Hematopoietic multipotent progenitor cell treated with erythropoietin and hydrocortisone succinate and interleukin-3 and kit ligand, for 6 days (in vitro differentiated cells): Measurements from ENCODE around the gene FOXN4.

Experiments
- DNase-seq: peaks from one replicate; pipeline ENCODE4 v3.0.0-alpha.2; 2015

FOXN4 gene

DNA sequence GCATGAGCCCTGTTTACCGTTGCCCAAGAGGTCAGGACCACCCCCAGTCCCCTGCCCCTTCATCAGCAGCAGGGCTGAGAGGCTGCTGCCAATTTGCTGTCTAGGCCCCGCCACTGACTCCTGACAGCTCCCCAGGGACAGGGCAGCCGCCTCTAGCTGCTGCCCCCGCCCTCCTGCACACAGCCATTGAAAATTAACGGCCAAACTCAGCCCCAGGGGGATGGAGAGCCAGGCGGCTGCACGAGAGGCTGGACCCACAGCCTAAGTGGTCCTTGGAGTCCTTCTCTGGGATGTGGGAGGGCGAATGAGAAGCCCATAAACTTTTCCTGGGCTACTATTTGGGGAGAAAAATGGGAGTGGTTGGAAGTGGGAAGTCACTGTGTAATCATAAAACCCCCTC lies 4.6 kb downstream of the FOXN4 start:
- no peak for DNase-seq

DNA sequence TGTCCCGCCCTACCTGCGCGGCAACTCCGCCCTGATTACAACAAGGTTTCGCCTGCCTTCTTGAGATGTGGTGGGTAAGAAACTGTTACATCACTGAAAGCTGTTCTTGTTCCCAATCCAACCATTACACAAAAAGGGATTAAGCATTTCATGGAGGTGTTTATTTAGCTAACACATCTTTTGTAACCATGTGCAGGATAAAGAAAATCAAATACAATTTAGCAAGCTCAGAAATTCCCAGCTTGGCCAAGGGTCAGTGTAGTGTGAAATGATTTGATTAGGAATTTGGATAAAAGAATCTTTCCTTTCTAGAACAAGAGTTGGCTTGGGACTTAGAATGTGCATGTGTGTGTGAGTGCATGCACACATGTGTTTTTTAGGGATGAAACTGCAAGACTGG lies 6.3 kb downstream of the FOXN4 start:
- no peak for DNase-seq

DNA sequence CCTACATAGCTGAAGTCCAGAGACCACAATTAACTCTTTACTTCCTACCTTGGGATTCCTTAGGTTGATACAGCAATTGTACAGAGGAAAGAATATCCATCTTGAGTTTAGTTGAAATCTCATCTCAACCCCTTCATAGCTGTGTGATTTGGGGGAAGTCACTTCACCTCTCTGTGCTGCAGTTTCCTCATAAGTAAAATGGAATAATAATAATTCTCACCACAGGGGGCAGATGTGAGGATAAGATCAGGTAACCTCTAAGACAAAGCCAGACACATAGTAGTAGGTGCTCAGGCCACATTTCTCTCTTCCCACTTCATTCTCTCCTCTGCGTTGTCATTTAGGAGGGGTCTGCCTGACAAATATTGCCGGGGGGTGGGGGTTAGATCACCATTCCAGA lies 6.7 kb downstream of the FOXN4 start:
- DNase-seq: peak; percentile 44

DNA sequence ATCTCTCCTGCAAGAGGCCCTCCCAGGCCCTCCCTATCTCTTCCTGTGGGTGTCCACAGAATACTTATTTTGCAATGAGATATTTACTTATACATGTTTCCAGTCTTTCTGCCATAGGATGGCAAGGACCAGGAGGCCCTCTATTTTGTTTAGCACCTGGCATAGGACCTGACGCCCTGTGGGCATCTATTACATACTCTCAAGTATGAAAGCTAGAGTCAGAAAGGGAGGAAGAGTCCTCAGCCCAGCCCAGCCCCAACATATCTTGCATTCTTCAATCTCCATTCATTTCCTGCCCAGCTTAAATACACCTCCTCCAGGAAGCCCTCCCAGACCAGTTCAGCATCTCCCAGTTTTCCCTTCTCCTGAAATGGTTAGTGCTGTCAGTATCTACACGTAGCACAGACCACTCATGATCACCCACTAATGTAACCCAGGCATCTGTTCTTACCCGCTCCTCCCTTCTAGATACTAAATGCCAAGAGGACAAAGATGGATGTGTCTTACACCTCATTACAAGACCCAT lies 7.4 kb downstream of the FOXN4 start:
- DNase-seq: no peak

DNA sequence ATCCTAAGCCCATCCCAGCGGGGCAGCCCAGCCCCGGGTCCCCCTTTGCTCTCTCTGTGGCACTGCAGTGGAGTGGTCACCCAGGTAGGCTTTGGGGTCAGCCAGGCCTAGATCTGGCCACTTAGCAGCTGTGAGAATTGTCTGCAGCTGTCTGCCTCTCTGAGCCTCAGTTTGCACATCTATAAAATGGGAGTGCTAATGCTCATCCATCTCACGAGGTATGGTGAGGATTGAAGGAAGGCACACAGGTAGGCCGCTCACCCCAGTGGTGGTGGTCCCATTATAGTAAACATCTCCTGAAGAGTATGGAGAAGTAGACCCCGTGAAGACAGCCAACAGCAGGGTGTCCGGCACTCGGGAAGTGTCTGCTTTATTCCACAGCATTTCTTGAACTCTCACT lies 9.2 kb downstream of the FOXN4 start:
- no peak for DNase-seq

DNA sequence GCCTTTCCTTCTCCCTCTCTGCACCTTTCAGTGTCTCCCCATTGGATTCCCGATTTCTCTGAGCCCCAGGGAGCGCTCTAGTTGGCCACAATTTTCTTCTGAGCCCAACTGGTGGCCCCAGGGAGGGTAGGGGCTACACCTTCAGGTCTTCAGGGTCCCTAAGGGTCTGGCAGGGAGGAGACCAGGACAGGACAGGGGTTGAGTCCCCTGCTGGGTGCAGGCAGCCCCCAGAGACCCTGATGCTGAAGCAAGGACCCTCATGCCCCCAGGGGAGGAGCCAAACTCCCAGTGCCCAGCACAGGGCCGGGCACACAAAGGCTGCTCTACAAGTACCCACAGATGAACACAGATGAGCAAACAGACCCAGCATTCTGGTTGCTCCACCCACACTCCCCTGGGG lies 12.7 kb downstream of the FOXN4 start:
- no peak for DNase-seq

DNA sequence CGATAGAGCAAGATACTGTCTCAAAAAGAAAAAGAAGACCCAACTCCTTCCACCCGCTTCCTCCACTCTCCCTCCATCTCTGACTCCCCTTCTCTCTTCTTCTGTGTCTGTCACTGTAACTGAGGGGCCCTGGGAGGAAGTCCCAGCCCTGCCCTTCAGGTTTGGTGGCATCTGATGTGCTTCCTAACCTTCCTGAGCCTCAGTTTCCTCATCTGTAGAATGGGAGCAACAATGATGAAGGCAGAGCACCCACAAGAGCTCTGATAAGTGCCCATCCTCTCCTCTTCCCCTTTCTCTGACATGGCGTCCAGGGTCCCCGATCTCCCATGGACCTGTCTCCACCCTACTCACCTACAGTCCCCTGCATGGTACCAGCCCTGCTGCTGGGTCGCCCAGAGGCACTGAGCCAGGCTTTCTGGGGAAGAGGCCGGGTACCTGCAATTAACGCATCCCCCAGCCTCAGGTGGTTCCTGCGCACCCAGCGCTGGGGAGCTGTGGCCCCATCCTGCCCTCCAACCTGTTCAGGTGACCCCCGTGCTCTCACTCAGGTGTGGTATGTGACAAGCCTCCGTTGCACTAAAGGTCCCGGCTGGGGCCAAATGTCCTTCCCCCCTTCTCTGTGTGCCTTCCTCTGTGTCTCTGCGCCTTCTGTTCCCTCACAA lies 13.2 kb downstream of the FOXN4 start:
- no peak for DNase-seq

DNA sequence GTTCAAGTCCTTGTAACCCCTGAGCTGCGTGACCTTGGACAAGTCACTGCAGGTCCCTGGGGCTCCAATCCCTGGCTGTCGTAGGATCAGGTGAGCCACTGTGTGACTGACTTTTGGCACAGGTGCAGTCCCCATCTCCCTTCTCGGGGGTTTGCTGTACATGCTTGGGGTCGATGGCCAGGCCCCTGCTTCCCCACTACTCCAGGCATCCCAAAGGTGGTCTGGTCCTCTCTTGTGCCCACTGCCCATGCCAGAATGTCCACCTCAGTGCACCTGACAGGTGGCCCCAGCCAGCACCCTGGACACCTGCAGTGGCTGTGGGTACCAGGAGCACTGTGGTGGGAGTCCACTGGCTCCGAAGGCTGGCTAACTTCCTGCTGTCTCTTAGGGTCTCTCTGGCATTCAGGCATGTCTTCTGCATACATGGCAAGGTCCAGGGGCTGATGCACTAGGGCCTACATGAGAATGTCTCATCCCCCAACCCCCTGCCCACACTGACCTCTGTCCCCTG lies 14.7 kb downstream of the FOXN4 start:
- no peak for DNase-seq

DNA sequence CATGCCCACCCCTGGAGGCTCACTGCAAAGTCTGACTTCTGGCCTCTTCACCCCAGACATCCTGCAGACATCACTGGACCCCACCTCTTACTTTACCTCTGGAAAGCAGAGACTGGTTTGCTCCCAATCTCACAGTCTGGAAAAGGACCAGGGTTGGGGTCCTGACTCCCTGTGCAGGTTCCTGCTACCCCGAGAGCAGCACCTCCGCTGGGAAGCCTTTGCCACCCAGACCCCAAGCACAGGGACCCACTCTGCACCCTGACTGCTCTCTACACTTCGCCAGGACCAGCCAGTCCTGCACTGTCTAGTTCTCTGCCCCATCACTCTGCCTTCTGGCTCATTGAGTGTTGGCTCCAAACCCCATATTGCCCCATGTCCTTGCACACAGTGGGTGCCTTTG lies 16.0 kb downstream of the FOXN4 start:
- DNase-seq: no peak

DNA sequence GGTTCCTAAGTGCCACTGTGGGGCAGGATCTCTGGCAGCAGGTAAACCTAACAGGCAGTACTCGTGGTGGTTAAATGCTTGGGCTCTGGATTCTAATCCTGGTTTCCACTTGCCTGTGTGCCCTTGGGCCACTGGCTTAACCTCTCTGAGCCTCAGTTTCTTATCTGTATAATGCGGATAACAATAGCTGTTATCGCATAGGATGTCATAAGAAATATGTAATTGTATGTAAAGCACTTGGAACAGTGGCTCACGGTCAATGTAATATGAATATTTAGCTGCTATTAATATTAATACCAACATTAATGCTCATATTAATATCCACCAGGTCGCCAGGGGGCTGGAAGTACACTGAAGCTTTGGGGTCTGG lies 16.8 kb downstream of the FOXN4 start:
- no peak for DNase-seq

DNA sequence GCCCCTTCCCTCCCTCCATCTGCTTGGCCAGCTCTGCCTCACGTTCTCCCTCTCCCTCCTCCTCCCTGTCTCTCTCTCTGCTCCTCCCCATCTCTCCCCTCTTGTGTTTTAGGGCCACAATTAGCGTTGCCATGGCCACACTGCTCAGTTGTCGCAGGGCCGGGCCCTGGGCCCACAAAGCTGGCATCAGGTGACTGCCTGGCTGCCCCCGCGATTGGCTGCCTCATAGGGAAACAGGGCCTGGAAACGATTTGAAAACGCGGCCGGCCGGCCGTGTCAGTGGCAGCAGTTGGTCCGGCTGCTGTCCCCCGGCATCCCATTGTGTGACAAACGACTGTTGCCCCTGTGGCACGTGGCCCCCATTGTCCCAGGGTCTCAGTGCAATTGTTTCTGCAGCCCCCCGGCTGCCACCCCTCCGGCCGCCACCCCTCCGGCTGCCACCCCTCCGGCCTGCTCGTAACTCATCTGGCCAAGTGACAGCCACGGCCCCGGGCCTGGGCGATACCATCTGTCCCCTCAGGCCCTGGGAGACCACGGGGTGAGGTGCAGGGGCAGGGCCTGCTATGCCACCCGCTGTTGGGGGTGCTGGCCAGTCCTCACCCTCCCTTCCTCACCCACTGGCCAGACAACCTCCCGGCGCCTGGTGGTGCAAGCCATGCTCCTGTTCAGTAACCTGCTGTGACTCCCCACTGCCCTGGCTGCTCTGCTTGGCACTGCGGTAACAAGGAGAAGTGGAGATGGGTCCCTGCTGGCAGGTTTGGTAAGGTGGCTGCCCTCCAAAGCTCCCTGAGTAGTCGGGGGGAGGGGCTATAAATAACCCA lies 17.4 kb downstream of the FOXN4 start:
- DNase-seq: peak; percentile 17

DNA sequence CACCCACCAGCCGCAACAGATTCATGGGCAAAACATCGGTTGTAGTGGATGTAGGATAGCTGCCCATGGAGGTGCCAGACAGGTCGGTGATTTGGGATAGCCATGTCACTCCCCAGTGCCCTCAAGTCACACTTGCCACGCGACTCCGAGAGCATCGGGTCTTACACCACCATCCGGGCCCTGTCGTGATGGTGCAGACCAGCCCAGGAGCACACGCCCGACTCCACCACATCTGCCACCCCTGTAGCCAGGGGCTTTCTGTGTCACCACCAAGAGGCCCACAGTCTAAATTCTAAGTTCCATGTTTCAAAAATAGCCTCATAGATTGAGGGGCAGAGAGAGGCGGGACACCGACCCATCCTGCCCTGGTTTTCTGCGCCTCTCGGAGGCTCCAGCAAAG lies 18.0 kb downstream of the FOXN4 start:
- DNase-seq: no peak

DNA sequence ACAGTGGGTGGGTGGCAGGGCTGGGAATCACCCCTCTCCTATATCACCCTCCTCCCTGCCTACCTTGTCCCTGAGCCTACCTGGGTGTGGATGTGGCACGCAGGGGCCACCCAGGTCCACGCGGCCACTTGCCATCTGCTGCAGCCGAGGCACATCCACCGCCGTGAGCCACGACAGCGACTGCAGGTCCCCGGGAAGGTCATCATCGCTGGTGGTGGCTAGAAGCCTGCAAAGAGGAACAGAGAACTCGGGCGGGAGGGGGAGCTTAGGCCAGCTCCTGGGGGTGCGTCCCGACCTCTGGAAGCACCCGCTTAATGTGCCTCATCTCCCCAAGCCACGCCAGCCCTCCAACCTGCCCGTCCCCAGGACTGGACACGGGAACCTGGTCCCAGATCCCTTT lies 19.0 kb downstream of the FOXN4 start:
- no peak for DNase-seq

DNA sequence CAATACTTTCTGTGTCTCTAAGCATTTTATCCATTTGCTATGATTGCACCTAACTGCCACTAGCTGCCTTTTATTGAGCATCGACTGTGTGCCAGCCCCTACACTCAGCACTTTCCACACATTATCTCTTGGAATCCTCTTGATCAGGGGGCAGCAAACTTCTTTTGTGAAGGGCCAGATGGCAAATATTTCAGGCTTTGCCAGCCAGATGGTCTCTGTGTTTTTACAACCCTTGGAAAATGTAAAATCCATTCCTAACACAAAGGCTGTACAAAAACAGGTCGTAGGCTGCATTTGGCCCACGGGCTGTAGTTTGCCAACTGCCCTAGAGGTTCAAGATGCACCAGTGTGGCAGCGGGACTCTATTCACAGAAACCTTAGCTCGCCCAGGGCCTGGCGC lies 19.5 kb downstream of the FOXN4 start:
- DNase-seq: no peak

DNA sequence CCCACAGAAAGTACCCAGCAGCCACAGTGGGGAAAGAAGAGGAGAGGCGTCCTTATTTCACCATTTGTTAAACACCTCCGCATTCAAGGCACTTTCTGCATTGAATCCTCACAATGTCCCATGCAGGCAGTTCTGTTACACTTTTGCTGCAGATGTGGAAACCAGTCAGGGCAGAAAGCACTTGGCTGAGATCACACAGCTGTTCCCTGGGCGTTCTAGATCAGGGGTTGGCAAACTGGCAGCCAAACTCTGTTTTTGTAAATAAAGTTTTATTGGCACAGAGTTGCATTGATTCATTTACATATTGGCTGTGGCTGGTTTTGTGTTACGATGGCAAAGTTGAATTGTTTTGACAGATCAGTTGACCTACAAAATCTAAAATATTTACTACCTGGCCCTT lies 20.1 kb downstream of the FOXN4 start:
- DNase-seq: no peak

DNA sequence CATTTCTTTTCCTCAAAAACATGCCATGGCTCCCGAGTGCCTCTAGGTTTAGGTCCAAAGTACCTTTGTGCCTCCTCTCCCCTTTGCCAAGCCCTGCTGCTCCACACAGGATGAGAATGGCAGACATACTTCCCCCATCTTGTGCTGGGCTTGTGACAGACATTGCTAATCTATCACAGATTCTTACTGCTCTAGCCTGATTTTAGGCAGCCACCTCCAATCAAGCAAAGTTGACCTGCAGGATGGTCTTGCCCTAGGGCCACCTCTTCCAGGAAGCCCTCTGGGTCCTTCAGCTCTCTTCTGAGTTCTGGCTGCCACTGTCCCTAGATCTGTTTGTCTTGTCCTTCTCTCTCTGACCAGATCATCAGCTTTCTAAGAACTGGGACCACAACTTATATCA lies 20.5 kb downstream of the FOXN4 start:
- DNase-seq: peak; percentile 14

DNA sequence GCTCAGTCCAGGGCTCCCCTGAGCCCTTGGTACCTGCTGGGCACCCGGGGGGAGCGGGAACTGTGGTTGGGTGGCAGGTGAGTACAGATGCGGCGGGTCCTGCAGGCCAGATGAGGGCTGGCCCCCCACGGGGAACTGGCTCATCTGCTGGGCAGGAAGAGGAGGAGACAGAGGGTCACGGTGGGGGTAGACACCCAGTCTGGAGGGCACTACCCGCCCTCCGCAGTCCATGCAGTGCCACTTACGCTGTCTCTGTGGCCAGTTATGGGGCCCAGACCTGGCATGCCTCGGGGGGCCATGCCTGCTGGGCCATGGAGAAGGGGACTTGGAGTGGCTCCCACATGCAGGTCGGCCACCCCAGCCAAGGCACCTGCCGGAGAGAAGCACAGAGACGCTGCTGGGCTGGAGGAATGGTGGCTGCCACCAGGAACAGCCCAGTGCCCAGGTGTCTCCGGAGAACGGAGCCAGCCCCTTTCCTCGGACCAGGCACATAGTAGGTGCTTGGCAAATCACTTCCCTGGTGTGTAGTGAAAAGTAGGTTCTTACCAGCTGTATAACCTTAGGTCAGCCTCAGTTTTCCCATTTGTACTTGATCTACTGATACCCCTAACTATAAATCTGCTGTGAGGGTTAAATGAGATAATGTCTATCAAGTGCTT lies 21.1 kb downstream of the FOXN4 start:
- DNase-seq: no peak

DNA sequence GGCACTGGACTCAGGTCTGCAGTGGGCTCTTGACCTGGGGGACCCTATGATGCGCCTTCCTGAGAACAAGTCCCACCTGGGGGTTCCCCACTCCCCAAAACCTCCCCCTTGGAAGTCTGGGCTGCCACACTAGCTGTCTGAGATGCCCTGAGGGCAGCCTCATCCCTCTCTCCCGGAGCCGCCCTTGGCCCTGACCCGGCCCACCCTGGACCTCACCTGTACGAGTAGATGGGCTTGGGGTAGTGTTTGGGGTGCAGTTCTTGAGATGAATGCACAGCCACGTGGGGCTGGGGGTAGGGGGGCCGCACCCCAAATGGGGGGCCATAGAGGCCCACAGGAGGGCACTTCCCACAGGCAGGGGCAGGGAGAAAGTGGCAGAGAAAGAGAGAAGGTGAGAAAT lies 21.9 kb downstream of the FOXN4 start:
- no peak for DNase-seq

DNA sequence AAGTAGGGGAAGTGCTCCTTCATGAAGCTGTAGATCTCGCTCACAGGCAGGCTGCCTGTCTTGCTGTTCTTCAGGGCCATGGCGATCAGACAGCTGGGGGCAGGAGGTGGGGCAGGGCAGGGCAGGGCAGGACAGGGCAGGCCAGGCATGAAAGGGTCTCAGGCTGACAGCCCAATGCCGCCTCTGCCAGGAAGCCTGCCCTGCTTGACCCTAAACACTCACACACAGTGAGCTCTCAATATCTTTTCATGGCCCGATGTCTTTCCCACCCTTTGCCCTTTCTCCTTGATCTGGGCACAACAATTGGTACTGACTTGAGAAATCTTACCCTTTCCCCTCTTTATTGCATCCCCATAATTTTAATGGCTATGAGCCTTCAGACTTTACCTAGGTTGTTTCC lies 22.4 kb downstream of the FOXN4 start:
- DNase-seq: no peak

DNA sequence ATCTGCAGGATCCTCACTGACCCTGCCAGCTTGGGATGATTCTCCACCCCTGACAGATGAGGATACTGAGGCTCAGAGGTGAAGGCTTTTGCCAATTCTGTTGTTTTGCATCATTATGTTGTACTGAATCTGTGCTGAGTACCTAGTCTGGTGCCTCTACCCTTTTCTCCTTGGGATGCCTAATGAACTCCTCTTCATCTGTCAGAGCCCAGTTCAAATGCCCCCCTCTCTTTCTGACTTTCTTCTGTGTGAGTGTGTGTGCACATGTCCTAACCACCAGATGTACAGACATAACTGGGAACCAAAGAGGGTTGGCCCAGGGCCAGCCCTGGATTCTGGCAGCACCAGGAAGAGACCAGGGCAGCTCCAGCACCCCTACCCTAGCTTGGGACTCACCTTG lies 22.8 kb downstream of the FOXN4 start:
- no peak for DNase-seq

DNA sequence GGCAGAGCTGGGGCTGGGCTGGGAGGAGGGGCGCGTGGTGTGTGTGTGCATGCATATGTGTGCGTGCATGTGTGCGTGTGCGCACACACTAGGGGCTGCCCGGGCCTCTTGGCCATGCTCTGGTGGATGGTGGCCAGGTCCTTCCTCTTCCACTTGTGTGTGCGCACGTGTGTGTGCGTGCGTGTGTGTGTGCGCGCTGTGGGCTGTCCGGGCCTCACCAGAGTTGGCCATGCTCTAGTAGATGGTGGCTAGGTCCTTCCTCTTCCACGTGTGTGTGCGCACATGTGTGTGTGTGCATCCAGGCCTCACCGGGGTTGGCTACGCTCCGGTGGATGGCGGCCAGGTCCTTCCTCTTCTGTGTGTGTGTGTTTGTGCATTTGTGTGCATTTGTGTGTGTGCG lies 24.7 kb downstream of the FOXN4 start:
- DNase-seq: no peak

DNA sequence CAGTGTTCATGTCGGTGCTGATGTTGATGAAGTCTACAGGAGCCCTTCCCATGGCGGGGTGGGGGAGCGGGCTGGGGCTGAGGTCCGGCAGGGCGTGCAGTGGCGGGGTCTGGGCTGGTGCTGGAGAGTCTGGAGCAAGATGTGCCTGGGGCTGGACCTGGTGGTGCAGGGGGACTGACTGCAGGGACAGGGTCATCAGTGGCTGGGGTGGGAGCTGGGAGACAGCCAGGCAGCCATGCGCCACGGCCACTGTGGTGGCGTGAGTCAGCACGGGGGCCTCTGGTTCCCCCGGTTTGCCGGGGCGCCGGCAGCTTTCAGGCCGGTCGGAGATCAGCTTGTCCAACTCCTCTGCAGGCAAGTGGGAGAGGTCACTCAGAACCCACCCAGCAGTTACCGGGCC lies 27.6 kb downstream of the FOXN4 start:
- DNase-seq: no peak

DNA sequence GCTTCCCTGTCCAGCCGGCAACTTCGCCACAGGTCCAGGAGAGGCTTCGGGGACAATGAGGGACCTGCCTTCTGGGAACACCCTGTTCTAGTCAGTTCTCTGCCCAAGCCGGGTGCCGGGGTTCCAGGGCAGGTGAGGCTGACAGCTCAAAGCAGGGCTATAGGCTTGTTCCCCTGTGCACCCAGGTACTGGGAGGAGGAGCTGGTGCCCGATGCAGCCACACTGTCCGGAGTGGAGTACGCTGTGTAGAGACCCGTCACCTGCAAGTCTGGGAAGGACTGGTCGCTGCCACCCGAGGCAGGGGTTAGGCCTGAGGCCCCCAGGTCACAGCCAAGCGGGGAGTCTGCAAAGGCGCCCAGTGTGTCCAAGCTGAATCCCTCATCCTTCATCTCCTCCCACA lies 29.6 kb downstream of the FOXN4 start:
- DNase-seq: no peak

DNA sequence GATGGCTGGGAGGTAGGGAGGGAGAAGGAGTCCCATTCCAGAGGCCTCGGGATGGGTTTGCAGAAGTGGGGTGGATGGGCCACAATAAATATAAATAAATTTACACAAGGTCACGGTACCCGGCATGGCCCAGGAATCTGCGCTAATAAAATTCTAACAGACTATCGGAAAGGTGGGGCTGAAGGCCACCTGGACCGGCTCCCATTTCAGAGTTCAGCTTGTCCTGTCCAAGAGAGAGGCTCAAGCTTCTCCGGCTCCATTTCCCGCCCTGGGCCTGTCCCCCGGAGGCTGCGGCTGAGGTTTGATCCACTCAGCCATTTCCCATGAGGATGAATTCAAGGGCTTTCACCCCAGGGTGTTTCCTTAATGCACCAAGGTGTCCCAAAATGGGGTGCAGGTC lies 30.2 kb downstream of the FOXN4 start:
- no peak for DNase-seq
